ENCODE results near the gene SMOC2.

- no peak for TF ChIP-seq POLR2AphosphoS5 (IDR thresholded peaks at IDR 0.05)
- TF ChIP-seq CTCF (IDR thresholded peaks at IDR 0.05): no peak
These were observed 137.1 kb downstream of the SMOC2 start for GRCh38 chr6:168578036-168578435.

All from prostate gland (tissue), 2 donors.